Esophagus squamous epithelium (tissue), 5 donors: Measurements from ENCODE around the gene GALNT16. TPM values are rescaled to one million over a fixed set of nuclear protein-coding genes. Genes with fewer than 3 reads are reported as not detected.
"Not testable (repeated sequence)": the region's sequence is repeated elsewhere in the genome, so short reads cannot be mapped to it uniquely, and the experiment has no call there.

Source experiments
- DNase-seq: peaks from one replicate; lab custom pipeline; 2025; lab: John Stamatoyannopoulos, UW
- H3K27ac ChIP-seq, 4 donors: fragments of 200-600 bp; sonication (generic); one replicate each; pipeline ENCODE4 v1.5.1; 2016 to 2019; ENCODE audit warnings: mild to moderate bottlenecking in 1 of 4
- H3K27me3 ChIP-seq, 4 donors: fragments of 200-600 bp; sonication (generic); 1 replicate in 3 of 4; 2 replicates in 1 of 4; pipeline versions ENCODE4 v1.5.1 to v1.6.0; 2017 to 2021; ENCODE audit warnings: antibody characterized with exemption in 1 of 4
- H3K36me3 ChIP-seq, 3 donors: fragments of 200-600 bp; sonication (generic); one replicate each; pipeline ENCODE4 v1.5.1; 2016 to 2019
- H3K4me1 ChIP-seq, 3 donors: fragments of 200-600 bp; sonication (generic); one replicate each; pipeline ENCODE4 v1.5.1; 2017 to 2019
- H3K4me3 ChIP-seq, 4 donors: fragments of 200-600 bp; sonication (generic); 1 replicate in 3 of 4; 2 replicates in 1 of 4; pipeline ENCODE4 v1.5.1; 2016 to 2019; ENCODE audit warnings: mild to moderate bottlenecking in 2 of 4, moderate library complexity in 1 of 4
- H3K9me3 ChIP-seq, 3 donors: fragments of 200-600 bp; sonication (generic); one replicate each; pipeline ENCODE4 v1.5.1; 2016 to 2019
- CTCF ChIP-seq, 6 experiments: fragments of 450-650 bp in 4 of 6; fragments of 200-600 bp in 2 of 6; sonication (generic) in 2 of 6; IDR thresholded peaks; one replicate each; pipeline ENCODE4 v1.5.1; 2016 to 2019; ENCODE audit warnings: antibody characterized with exemption in 6 of 6, mild to moderate bottlenecking in 4 of 6, moderate library complexity in 4 of 6
- POLR2A ChIP-seq, 4 donors: fragments of 450-650 bp; IDR thresholded peaks; one replicate each; pipeline ENCODE4 v1.6.1; 2017; ENCODE audit warnings: antibody characterized with exemption in 4 of 4, mild to moderate bottlenecking in 4 of 4, moderate library complexity in 3 of 4
- WGBS, 2 donors: methylation state at CpG; one replicate each; pipeline ENCODE4 v1.1.5; 2018; 5-methylcytosine and 5-hydroxymethylcytosine counted together
- intact Hi-C: fragments of 100-400 bp; cut with DNase I; formaldehyde crosslinking; loops from one replicate; pipeline ENCODE4 v1.15.0; 2022
- total RNA-seq, 4 donors: library from RNA; depleted of rRNA; stranded (reverse); fragments of >200 nt; gene quantifications; one replicate each; pipeline ENCODE4 v1.1.0, GENCODE V29; 2016
- donor health status: DM: yes; HTN: yes; CAD: no.

The GALNT16 gene
- total RNA-seq, 4 donors from 2014 or later, result 0.11 to 2.7 (median 1.3) TPM

GRCh38 chr14:69375722-69376121, 115.8 kb downstream of the GALNT16 start:
- Histone ChIP-seq H3K9me3 (peaks cover 0 to 3% (median 0%) of the 10 kb centered on the region in 3 donors), H3K36me3 (peaks cover 0 to 64% (median 0%) of the 10 kb centered on the region in 3 donors), H3K27ac (no peak overlapping the region), H3K4me3 (no peak overlapping the region), H3K27me3 (no peaks in the 10 kb centered on the region), H3K4me1 (peaks cover 0 to 7% (median 0%) of the 10 kb centered on the region in 3 donors)
- no peak for TF ChIP-seq POLR2A (IDR thresholded peaks at IDR 0.05)
- no peak for TF ChIP-seq CTCF (IDR thresholded peaks at IDR 0.05)
- DNase-seq, result no peak
- 93 to 97% methylated on average over 5 of the region's 5 CpGs for WGBS, 2 donors
- intact Hi-C loops, result no loop called here

- no peak for TF ChIP-seq POLR2A (IDR thresholded peaks at IDR 0.05)
- TF ChIP-seq CTCF (IDR thresholded peaks at IDR 0.05), result no peak
- Histone ChIP-seq H3K27me3 (no peaks in the 10 kb centered on the region), H3K36me3 (peaks cover 0 to 71% (median 0%) of the 10 kb centered on the region in 3 donors), H3K4me3 (no peak overlapping the region), H3K9me3 (peaks cover 0 to 3% (median 0%) of the 10 kb centered on the region in 3 donors), H3K27ac (no peak overlapping the region), H3K4me1 (peaks cover 0 to 7% (median 0%) of the 10 kb centered on the region in 3 donors)
- intact Hi-C loops, result no loop called here
- no peak for DNase-seq
Measured at GRCh38 chr14:69376439-69376838, 116.5 kb downstream of the GALNT16 start.

- Histone ChIP-seq H3K36me3 (peaks cover 0 to 80% (median 0%) of the 10 kb centered on the region in 3 donors), H3K4me1 (peaks cover 0 to 7% (median 0%) of the 10 kb centered on the region in 3 donors), H3K27ac (no peak overlapping the region), H3K9me3 (peaks cover 0 to 3% (median 0%) of the 10 kb centered on the region in 3 donors), H3K27me3 (no peaks in the 10 kb centered on the region), H3K4me3 (no peak overlapping the region)
- 78 to 81% methylated on average over 2 of the region's 2 CpGs for WGBS, 2 donors
- intact Hi-C loops, result no loop called here
- no peak for DNase-seq
- TF ChIP-seq CTCF (IDR thresholded peaks at IDR 0.05), result no peak
- no peak for TF ChIP-seq POLR2A (IDR thresholded peaks at IDR 0.05)
Measured at GRCh38 chr14:69378274-69378673, 118.3 kb downstream of the GALNT16 start.

GRCh38 chr14:69387311-69387710, 127.4 kb downstream of the GALNT16 start:
- Histone ChIP-seq H3K9me3 (no peaks in the 10 kb centered on the region), H3K27ac (no peak overlapping the region), H3K36me3 (peaks cover 4 to 96% (median 25%) of the 10 kb centered on the region in 3 donors), H3K4me3 (no peak overlapping the region), H3K27me3 (no peaks in the 10 kb centered on the region), H3K4me1 (peaks cover 0 to 16% (median 0%) of the 10 kb centered on the region in 3 donors)
- no peak for DNase-seq
- intact Hi-C loops, result no loop called here
- TF ChIP-seq CTCF (IDR thresholded peaks at IDR 0.05) (no peak), POLR2A (IDR thresholded peaks at IDR 0.05) (no peak)
- 81 to 83% methylated on average over 3 of the region's 3 CpGs for WGBS, 2 donors

GRCh38 chr14:69391400-69391799, 131.4 kb downstream of the GALNT16 start:
- WGBS, 2 donors, result 78 to 85% methylated on average over 8 of the region's 8 CpGs
- Histone ChIP-seq H3K27ac (peak overlapping the region in 1 of 4 donors; percentile 21), H3K4me1 (peaks cover 0 to 45% (median 3%) of the 10 kb centered on the region in 3 donors), H3K36me3 (peaks cover 0 to 97% (median 27%) of the 10 kb centered on the region in 3 donors)
- H3K4me3 ChIP-seq, intact Hi-C loops, DNase-seq, H3K9me3 ChIP-seq, H3K27me3 ChIP-seq: not testable (repeated sequence)

GRCh38 chr14:69392481-69392880, 132.5 kb downstream of the GALNT16 start:
- Histone ChIP-seq H3K4me3 (no peak overlapping the region), H3K27me3 (no peaks in the 10 kb centered on the region), H3K36me3 (peaks cover 0 to 87% (median 27%) of the 10 kb centered on the region in 3 donors), H3K27ac (no peak overlapping the region), H3K4me1 (peaks cover 5 to 56% (median 13%) of the 10 kb centered on the region in 3 donors), H3K9me3 (no peaks in the 10 kb centered on the region)
- no peak for DNase-seq
- WGBS, 2 donors, result 66 to 96% methylated on average over 3 of the region's 3 CpGs
- intact Hi-C loops, result no loop called here
- TF ChIP-seq POLR2A (IDR thresholded peaks at IDR 0.05) (no peak), CTCF (IDR thresholded peaks at IDR 0.05) (no peak)
